K562 (cell line): ENCODE results near the gene HIRIP3. TPM values are rescaled to one million over a fixed set of nuclear protein-coding genes. Genes with fewer than 3 reads are reported as not detected.

ENCODE experiments used
- CBX8 ChIP-seq: fragments of 200-600 bp; sonication (generic); IDR thresholded peaks from 2 replicates; pipeline ENCODE4 v1.6.1; 2012; ENCODE audit warnings: borderline replicate concordance, mixed run types, low read depth, mild to moderate bottlenecking, moderate library complexity, mixed read lengths, low read length, control low read depth, inconsistent platforms; ENCODE audit not compliant: poor library complexity, severe bottlenecking; ENCODE audit errors: extremely low read depth
- E2F3 ChIP-seq: fragments of 250-450 bp; sonication (Bioruptor Pico); IDR thresholded peaks from 2 replicates; pipeline ENCODE4 v1.4.0; 2020; ENCODE audit warnings: mild to moderate bottlenecking
- EWSR1 ChIP-seq: fragments of 450-650 bp; IDR thresholded peaks from 2 replicates; pipeline ENCODE4 v1.6.1; 2018; ENCODE audit warnings: borderline replicate concordance, mild to moderate bottlenecking, low read depth, moderate library complexity; ENCODE audit not compliant: partially characterized antibody
- FOXA3 ChIP-seq, 2 experiments: fragments of 450-650 bp in 1 of 2; sonication (generic) in 1 of 2; formaldehyde crosslinking; IDR thresholded peaks in 1 of 2; conservative IDR thresholded peaks in 1 of 2; 2 replicates each; pipeline versions ENCODE4 v1.4.0 to v1.8.0; 2020 to 2022; ENCODE audit warnings: mild to moderate bottlenecking in 2 of 2, missing genetic modification reagents in 1 of 2
- KAT8 ChIP-seq: fragments of 450-650 bp; IDR thresholded peaks from 2 replicates; pipeline ENCODE4 v1.6.1; 2016; ENCODE audit warnings: low read depth, mild to moderate bottlenecking
- MYC ChIP-seq, 2 experiments: fragments of 250-450 bp in 1 of 2; sonication (Bioruptor Pico) in 1 of 2; IDR thresholded peaks; 2 replicates each; pipeline versions ENCODE4 v1.5.1 to v1.6.1; 2012 to 2021; ENCODE audit warnings: low read depth in 2 of 2, borderline replicate concordance in 1 of 2, improper control_type of control experiment in 1 of 2, low read length in 1 of 2, mild to moderate bottlenecking in 1 of 2, moderate library complexity in 1 of 2
- POLR2AphosphoS2 ChIP-seq: IDR thresholded peaks from 2 replicates; pipeline ENCODE4 v1.6.1; 2012; ENCODE audit warnings: low read length, improper control_type of control experiment
- POLR2G ChIP-seq: fragments of 200-400 bp; formaldehyde crosslinking; IDR thresholded peaks from 2 replicates; pipeline ENCODE4 v1.6.1; 2017; ENCODE audit warnings: low read depth, mild to moderate bottlenecking, antibody characterized with exemption, low read length, moderate library complexity
- SMARCE1 ChIP-seq: fragments of 450-650 bp; IDR thresholded peaks from 2 replicates; pipeline ENCODE4 v1.7.1; 2016; ENCODE audit warnings: mild to moderate bottlenecking
- WHSC1 ChIP-seq: IDR thresholded peaks from one replicate; pipeline ENCODE4 v1.6.1; 2012; ENCODE audit warnings: low read length, control low read depth, inconsistent platforms
- ZFP30 ChIP-seq: fragments of 250-450 bp; sonication (Bioruptor Pico); IDR thresholded peaks from 2 replicates; pipeline ENCODE4 v1.8.0; 2022; ENCODE audit warnings: moderate library complexity, mild to moderate bottlenecking, inconsistent platforms, borderline replicate concordance
- ZNF644 ChIP-seq: fragments of 200-800 bp; sonication (Bioruptor generic); IDR thresholded peaks from 2 replicates; pipeline ENCODE4 v1.6.1; 2016; ENCODE audit warnings: low read depth, missing genetic modification characterization, missing compliant biosample characterization
- ZZZ3 ChIP-seq: fragments of 450-650 bp; IDR thresholded peaks from 2 replicates; pipeline ENCODE4 v1.6.1; 2016; ENCODE audit warnings: antibody characterized with exemption, mild to moderate bottlenecking, moderate library complexity
- polyA plus RNA-seq, 8 experiments: library from polyadenylated mRNA; depleted of rRNA in 4 of 8; stranded (reverse) in 5 of 8; unstranded in 3 of 8; fragments of >200 nt; fragmentation: Nextera tagmentation in 2 of 8; fragmentation: Illumina TruSeq in 1 of 8; extraction: Ambion mirVana in 2 of 8; extraction: Trizol in 1 of 8; gene quantifications; 2 replicates each; pipeline versions ENCODE4 v1.2.1 to v1.2.3, GENCODE V29; 2011 to 2014; ENCODE audit warnings: inconsistent platforms in 1 of 8, missing spikeins in 1 of 8
- total RNA-seq, 7 experiments: library from RNA; depleted of rRNA in 6 of 7; stranded (reverse); fragments of >200 nt in 6 of 7; fragmentation: Illumina TruSeq in 2 of 7; extraction: Trizol in 2 of 7; gene quantifications; 2 replicates each; pipeline versions ENCODE4 v1.2.1 to v1.2.3, GENCODE V29; 2011 to 2021; ENCODE audit warnings: low replicate concordance in 1 of 7
- TF ChIP-seq, protein P1 (sequence below): fragments of 450-650 bp; formaldehyde crosslinking; IDR thresholded peaks from 2 replicates; pipeline ENCODE4 v1.4.0; 2020; ENCODE audit warnings: mild to moderate bottlenecking, moderate library complexity
- TF ChIP-seq, protein P2 (sequence below), 3 experiments: fragments of 200-800 bp in 1 of 3; fragments of 250-450 bp in 1 of 3; fragments of 450-650 bp in 1 of 3; sonication (Bioruptor Pico) in 1 of 3; sonication (Bioruptor generic) in 1 of 3; formaldehyde crosslinking in 1 of 3; IDR thresholded peaks; 2 replicates each; pipeline versions ENCODE4 v1.6.1 to v1.8.0; 2016 to 2022; ENCODE audit warnings: mild to moderate bottlenecking in 2 of 3, missing genetic modification characterization in 2 of 3, missing compliant biosample characterization in 1 of 3, moderate library complexity in 1 of 3
- TF ChIP-seq, protein P3 (sequence below): fragments of 450-650 bp; formaldehyde crosslinking; IDR thresholded peaks from 2 replicates; pipeline ENCODE4 v1.4.0; 2020; ENCODE audit warnings: mild to moderate bottlenecking, moderate library complexity
- TF ChIP-seq, protein P4 (sequence below): fragments of 450-650 bp; IDR thresholded peaks from 2 replicates; pipeline ENCODE4 v1.6.1; 2016; ENCODE audit warnings: mild to moderate bottlenecking

HIRIP3 gene
- total and polyA plus RNA-seq, 9 of the 15 experiments (the other 6 are each of a cell fraction or from before 2014, with no cell fraction given): 3.3 to 38.2 (median 18.2) TPM

- TF ChIP-seq ZNF644 (tag): peak; percentile 72; the same call in 1 of the 2 replicates
- TF ChIP-seq KAT8: 0 out of 2 replicates have a peak, but pooled peaks have one; percentile 33
- TF ChIP-seq SMARCE1: no peak
- peak; percentile 96 for TF ChIP-seq MYC (IDR thresholded peaks at IDR 0.05; ENCODE audit: low read depth, low read length)
- peak; percentile 93 for TF ChIP-seq MYC (CRISPR knock-in tag; IDR thresholded peaks at IDR 0.05; ENCODE audit: borderline replicate concordance, low read depth)
- TF ChIP-seq POLR2G: peak; percentile 89
- TF ChIP-seq ZFP30 (CRISPR knock-in tag): no peak
- TF ChIP-seq, protein P1, sequence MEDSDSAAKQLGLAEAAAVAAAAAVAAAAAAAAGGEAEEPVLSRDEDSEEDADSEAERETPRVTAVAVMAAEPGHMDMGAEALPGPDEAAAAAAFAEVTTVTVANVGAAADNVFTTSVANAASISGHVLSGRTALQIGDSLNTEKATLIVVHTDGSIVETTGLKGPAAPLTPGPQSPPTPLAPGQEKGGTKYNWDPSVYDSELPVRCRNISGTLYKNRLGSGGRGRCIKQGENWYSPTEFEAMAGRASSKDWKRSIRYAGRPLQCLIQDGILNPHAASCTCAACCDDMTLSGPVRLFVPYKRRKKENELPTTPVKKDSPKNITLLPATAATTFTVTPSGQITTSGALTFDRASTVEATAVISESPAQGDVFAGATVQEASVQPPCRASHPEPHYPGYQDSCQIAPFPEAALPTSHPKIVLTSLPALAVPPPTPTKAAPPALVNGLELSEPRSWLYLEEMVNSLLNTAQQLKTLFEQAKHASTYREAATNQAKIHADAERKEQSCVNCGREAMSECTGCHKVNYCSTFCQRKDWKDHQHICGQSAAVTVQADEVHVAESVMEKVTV (CRISPR knock-in tag): no peak
- peak; percentile 97 for TF ChIP-seq E2F3 (CRISPR knock-in tag)
- TF ChIP-seq, protein P2, sequence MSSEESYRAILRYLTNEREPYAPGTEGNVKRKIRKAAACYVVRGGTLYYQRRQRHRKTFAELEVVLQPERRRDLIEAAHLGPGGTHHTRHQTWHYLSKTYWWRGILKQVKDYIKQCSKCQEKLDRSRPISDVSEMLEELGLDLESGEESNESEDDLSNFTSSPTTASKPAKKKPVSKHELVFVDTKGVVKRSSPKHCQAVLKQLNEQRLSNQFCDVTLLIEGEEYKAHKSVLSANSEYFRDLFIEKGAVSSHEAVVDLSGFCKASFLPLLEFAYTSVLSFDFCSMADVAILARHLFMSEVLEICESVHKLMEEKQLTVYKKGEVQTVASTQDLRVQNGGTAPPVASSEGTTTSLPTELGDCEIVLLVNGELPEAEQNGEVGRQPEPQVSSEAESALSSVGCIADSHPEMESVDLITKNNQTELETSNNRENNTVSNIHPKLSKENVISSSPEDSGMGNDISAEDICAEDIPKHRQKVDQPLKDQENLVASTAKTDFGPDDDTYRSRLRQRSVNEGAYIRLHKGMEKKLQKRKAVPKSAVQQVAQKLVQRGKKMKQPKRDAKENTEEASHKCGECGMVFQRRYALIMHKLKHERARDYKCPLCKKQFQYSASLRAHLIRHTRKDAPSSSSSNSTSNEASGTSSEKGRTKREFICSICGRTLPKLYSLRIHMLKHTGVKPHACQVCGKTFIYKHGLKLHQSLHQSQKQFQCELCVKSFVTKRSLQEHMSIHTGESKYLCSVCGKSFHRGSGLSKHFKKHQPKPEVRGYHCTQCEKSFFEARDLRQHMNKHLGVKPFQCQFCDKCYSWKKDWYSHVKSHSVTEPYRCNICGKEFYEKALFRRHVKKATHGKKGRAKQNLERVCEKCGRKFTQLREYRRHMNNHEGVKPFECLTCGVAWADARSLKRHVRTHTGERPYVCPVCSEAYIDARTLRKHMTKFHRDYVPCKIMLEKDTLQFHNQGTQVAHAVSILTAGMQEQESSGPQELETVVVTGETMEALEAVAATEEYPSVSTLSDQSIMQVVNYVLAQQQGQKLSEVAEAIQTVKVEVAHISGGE (CRISPR knock-in tag; IDR thresholded peaks at IDR 0.05): no peak; a peak in 1 of 6 replicates
- 0 out of 2 replicates have a peak, but pooled peaks have one; percentile 32 for TF ChIP-seq POLR2AphosphoS2
- TF ChIP-seq, protein P3, sequence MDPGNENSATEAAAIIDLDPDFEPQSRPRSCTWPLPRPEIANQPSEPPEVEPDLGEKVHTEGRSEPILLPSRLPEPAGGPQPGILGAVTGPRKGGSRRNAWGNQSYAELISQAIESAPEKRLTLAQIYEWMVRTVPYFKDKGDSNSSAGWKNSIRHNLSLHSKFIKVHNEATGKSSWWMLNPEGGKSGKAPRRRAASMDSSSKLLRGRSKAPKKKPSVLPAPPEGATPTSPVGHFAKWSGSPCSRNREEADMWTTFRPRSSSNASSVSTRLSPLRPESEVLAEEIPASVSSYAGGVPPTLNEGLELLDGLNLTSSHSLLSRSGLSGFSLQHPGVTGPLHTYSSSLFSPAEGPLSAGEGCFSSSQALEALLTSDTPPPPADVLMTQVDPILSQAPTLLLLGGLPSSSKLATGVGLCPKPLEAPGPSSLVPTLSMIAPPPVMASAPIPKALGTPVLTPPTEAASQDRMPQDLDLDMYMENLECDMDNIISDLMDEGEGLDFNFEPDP: no peak
- 0 out of 2 replicates have a peak, but pooled peaks have one; percentile 54 for TF ChIP-seq ZZZ3
- TF ChIP-seq, protein P4, sequence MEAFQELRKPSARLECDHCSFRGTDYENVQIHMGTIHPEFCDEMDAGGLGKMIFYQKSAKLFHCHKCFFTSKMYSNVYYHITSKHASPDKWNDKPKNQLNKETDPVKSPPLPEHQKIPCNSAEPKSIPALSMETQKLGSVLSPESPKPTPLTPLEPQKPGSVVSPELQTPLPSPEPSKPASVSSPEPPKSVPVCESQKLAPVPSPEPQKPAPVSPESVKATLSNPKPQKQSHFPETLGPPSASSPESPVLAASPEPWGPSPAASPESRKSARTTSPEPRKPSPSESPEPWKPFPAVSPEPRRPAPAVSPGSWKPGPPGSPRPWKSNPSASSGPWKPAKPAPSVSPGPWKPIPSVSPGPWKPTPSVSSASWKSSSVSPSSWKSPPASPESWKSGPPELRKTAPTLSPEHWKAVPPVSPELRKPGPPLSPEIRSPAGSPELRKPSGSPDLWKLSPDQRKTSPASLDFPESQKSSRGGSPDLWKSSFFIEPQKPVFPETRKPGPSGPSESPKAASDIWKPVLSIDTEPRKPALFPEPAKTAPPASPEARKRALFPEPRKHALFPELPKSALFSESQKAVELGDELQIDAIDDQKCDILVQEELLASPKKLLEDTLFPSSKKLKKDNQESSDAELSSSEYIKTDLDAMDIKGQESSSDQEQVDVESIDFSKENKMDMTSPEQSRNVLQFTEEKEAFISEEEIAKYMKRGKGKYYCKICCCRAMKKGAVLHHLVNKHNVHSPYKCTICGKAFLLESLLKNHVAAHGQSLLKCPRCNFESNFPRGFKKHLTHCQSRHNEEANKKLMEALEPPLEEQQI: no peak
- TF ChIP-seq CBX8: no peak
- no peak for TF ChIP-seq EWSR1
- no peak for TF ChIP-seq WHSC1
- TF ChIP-seq FOXA3 (CRISPR knock-in tag; conservative IDR thresholded peaks at IDR 0.05 in 1 of 2, IDR thresholded peaks at IDR 0.05 in 1 of 2): peak in 1 of 2 experiments; percentile 56; a peak in 2 of 4 replicates
Observed at GRCh38 chr16:29995324-29995910, at the start of gene HIRIP3 (continued).
